Trophoblast cell (in vitro differentiated cells and primary cell): ENCODE data around the gene DCAF10.
A peak's percentile ranks its signal among the peaks of the same experiment; 100 is the strongest.

Experiments used
- DNase-seq, 2 donors: peaks; one replicate each; pipeline ENCODE4 v3.0.0-alpha.2; 2016
- H2AFZ ChIP-seq: 2 replicates; pipeline ENCODE4 v1.6.1; 2013; ENCODE audit warnings: low read length, moderate library complexity, mild to moderate bottlenecking; ENCODE audit not compliant: insufficient read depth, poor library complexity
- H2AK5ac ChIP-seq: 2 replicates; pipeline ENCODE4 v1.6.1; 2013; ENCODE audit warnings: mild to moderate bottlenecking, low read length
- H2BK120ac ChIP-seq: 2 replicates; pipeline ENCODE4 v1.6.1; 2013; ENCODE audit warnings: low read length, mild to moderate bottlenecking, moderate library complexity; ENCODE audit not compliant: insufficient read depth, poor library complexity
- H2BK12ac ChIP-seq: 2 replicates; pipeline ENCODE4 v1.6.1; 2013; ENCODE audit warnings: mild to moderate bottlenecking, low read length, moderate library complexity
- H2BK5ac ChIP-seq: 2 replicates; pipeline ENCODE4 v1.6.1; 2013; ENCODE audit warnings: low read length, low read depth, moderate library complexity, mild to moderate bottlenecking; ENCODE audit not compliant: poor library complexity
- H3K14ac ChIP-seq: 2 replicates; pipeline ENCODE4 v1.6.1; 2013; ENCODE audit warnings: mild to moderate bottlenecking, low read length
- H3K18ac ChIP-seq: 2 replicates; pipeline ENCODE4 v1.6.1; 2013; ENCODE audit warnings: mild to moderate bottlenecking, low read length
- H3K23ac ChIP-seq: 2 replicates; pipeline ENCODE4 v1.6.1; 2013; ENCODE audit warnings: low read length
- H3K27ac ChIP-seq: 2 replicates; pipeline ENCODE4 v1.5.1; 2013; ENCODE audit warnings: low read depth, mild to moderate bottlenecking, inconsistent platforms, low read length, moderate library complexity
- H3K27me3 ChIP-seq: 2 replicates; pipeline ENCODE4 v1.6.1; 2013; ENCODE audit warnings: inconsistent platforms, mild to moderate bottlenecking, low read length, moderate library complexity; ENCODE audit not compliant: insufficient read depth
- H3K36me3 ChIP-seq, 2 experiments: 1 replicate in 1 of 2; 2 replicates in 1 of 2; pipeline ENCODE4 v1.6.1; 2013; ENCODE audit warnings: low read length in 2 of 2, mild to moderate bottlenecking in 2 of 2, moderate library complexity in 1 of 2; ENCODE audit not compliant: insufficient read depth in 2 of 2, control insufficient read depth in 1 of 2
- H3K4ac ChIP-seq: 2 replicates; pipeline ENCODE4 v1.6.1; 2013; ENCODE audit warnings: low read depth, mild to moderate bottlenecking, low read length, moderate library complexity
- H3K4me1 ChIP-seq, 2 experiments: 1 replicate in 1 of 2; 2 replicates in 1 of 2; pipeline ENCODE4 v1.6.1; 2013; ENCODE audit warnings: low read length in 2 of 2, mild to moderate bottlenecking in 2 of 2, moderate library complexity in 1 of 2; ENCODE audit not compliant: insufficient read depth in 2 of 2, control insufficient read depth in 1 of 2
- H3K4me2 ChIP-seq: 2 replicates; pipeline ENCODE4 v1.6.1; 2013; ENCODE audit warnings: inconsistent platforms, mild to moderate bottlenecking, low read length, moderate library complexity
- H3K4me3 ChIP-seq: 2 replicates; pipeline ENCODE4 v1.5.1; 2013; ENCODE audit warnings: mild to moderate bottlenecking, low read depth, low read length, inconsistent platforms
- H3K79me1 ChIP-seq: one replicate; pipeline ENCODE4 v1.6.1; 2013; ENCODE audit warnings: low read length
- H3K79me2 ChIP-seq: 2 replicates; pipeline ENCODE4 v1.6.1; 2013; ENCODE audit warnings: low read length, mild to moderate bottlenecking; ENCODE audit not compliant: control insufficient read depth, insufficient read depth, poor library complexity
- H3K9ac ChIP-seq: 2 replicates; pipeline ENCODE4 v1.6.1; 2013; ENCODE audit warnings: mild to moderate bottlenecking, low read length
- H3K9me3 ChIP-seq: 2 replicates; pipeline ENCODE4 v1.6.1; 2013; ENCODE audit warnings: low read depth, mild to moderate bottlenecking, control low read depth, inconsistent platforms, low read length; ENCODE audit not compliant: insufficient read depth
- H4K12ac ChIP-seq: 2 replicates; pipeline ENCODE4 v1.6.1; 2013; ENCODE audit warnings: low read depth, mild to moderate bottlenecking, low read length, moderate library complexity
- H4K8ac ChIP-seq: 2 replicates; pipeline ENCODE4 v1.6.1; 2013; ENCODE audit warnings: low read depth, mild to moderate bottlenecking, low read length, moderate library complexity
- H4K91ac ChIP-seq: one replicate; pipeline ENCODE4 v1.6.1; 2013; ENCODE audit warnings: low read depth, mild to moderate bottlenecking, low read length, moderate library complexity
- WGBS: extraction: QIAGEN DNeasy Blood & Tissue Kit; methylation state at CpG from one replicate; pipeline ENCODE4 v1.1.7; 2013; ENCODE audit warnings: missing lambda C conversion rate; ENCODE audit not compliant: insufficient read length, insufficient coverage; ENCODE audit errors: extremely low coverage; 5-methylcytosine and 5-hydroxymethylcytosine counted together

Gene DCAF10

DNA sequence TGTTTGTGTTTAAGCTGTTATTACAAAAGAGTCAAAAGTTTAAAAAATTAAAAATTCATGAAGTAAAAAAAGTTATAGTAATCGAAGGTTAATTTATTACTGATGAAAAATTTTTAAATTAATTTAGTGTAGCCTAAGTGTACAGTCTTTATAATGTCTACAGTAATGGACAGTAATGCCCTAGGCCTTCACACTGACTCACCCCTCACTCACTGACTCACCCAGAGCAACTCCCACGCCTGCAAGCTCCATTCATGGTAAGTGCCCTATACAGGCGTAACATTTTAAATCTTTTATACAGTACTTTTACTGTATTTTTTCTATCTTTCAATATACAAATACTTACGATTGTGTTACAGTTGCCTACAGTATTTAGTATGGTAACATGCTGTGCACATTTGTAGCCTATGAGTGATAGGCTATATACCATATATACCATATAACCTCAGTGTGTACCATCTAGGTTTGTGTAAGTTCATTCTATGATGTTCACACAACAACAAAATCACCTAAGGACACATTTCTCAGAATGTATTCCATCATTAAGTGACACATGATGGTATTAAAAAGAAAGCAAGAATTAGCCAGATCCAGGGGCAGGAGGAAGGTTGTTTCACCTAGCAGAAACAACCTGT lies 40.1 kb downstream of the DCAF10 start:
- no peak overlapping the region for H2AK5ac ChIP-seq
- no peak overlapping the region for H2BK12ac ChIP-seq
- no peak overlapping the region for H4K8ac ChIP-seq
- no peak overlapping the region for H2BK120ac ChIP-seq
- no peak overlapping the region for H3K4me3 ChIP-seq
- H3K9ac ChIP-seq: no peak overlapping the region
- H3K79me1 ChIP-seq: no peaks in the 10 kb centered on the region
- H2AFZ ChIP-seq: no peak overlapping the region
- H3K36me3 ChIP-seq: peaks cover 0 to 2% of the 10 kb centered on the region in 2 experiments
- H4K91ac ChIP-seq: no peak overlapping the region
- H3K4me1 ChIP-seq: no peaks in the 10 kb centered on the region
- no peak overlapping the region for H3K18ac ChIP-seq
- no peak overlapping the region for H3K27ac ChIP-seq
- no peaks in the 10 kb centered on the region for H3K27me3 ChIP-seq
- H3K23ac ChIP-seq: no peak overlapping the region
- H3K4ac ChIP-seq: no peak overlapping the region
- no peak overlapping the region for H3K14ac ChIP-seq
- WGBS: 100% methylated on average over 1 of the region's 4 CpGs
- no peak overlapping the region for H3K4me2 ChIP-seq
- H3K9me3 ChIP-seq: no peaks in the 10 kb centered on the region
- H2BK5ac ChIP-seq: no peak overlapping the region
- DNase-seq: peak; percentile 50 to 51
- no peak overlapping the region for H4K12ac ChIP-seq
- no peaks in the 10 kb centered on the region for H3K79me2 ChIP-seq

DNA sequence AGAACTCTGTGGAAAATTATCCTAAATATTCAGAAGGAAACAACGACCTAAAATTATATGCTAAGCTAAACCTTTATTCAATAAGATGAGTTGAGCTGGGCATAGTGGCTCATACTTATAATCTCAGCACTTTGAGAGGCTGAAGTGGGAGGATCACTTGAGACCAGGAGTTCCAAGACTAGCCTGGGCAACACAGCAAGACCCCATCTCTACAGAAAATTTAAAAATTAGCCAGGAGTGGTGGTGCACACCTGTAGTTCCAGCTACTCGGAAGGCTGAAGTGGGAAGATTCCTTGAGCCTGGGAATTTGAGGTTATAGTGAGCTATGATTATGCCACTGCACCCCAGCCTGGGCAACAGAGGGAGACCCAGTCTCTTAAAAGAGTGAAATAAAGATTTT lies 51.6 kb downstream of the DCAF10 start:
- Histone ChIP-seq H3K4me1 (no peaks in the 10 kb centered on the region), H4K91ac (no peak overlapping the region), H2BK120ac (no peak overlapping the region), H2BK5ac (no peak overlapping the region), H2BK12ac (no peak overlapping the region), H3K27me3 (no peaks in the 10 kb centered on the region), H3K79me2 (no peaks in the 10 kb centered on the region), H3K79me1 (no peaks in the 10 kb centered on the region), H3K9me3 (no peaks in the 10 kb centered on the region), H3K18ac (no peak overlapping the region), H3K4ac (no peak overlapping the region), H3K14ac (no peak overlapping the region), H3K4me3 (no peak overlapping the region), H4K12ac (no peak overlapping the region), H3K36me3 (peaks cover 2 to 7% of the 10 kb centered on the region in 2 experiments), H4K8ac (no peak overlapping the region), H3K23ac (no peak overlapping the region), H3K27ac (no peak overlapping the region), H2AK5ac (no peak overlapping the region), H2AFZ (no peak overlapping the region), H3K4me2 (no peak overlapping the region), H3K9ac (no peak overlapping the region)
- WGBS: no CpG with 5 or more reads among the region's 2 CpGs
- no peak for DNase-seq

DNA sequence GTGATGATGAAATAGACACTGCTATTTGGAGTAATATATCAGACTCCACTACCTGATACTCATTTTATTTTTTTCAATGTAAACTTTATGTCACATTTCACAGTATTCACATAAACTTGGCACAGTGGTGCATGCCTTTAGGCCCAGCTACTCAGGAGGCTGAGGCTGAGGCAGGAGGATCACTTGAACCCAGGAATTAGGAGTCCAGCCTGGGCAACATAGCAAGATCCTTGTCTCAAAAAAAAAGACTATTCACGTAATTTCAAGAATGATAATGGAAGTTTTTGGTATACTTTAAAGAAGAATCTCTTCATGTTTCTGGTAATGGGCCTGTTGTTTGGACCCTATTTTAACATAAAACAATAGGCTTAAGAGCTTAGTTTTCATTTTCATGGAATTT lies 56.0 kb downstream of the DCAF10 start:
- Histone ChIP-seq H2BK120ac (no peak overlapping the region), H3K4me1 (no peaks in the 10 kb centered on the region), H4K12ac (no peak overlapping the region), H3K4ac (no peak overlapping the region), H4K8ac (no peak overlapping the region), H3K18ac (no peak overlapping the region), H3K9me3 (peaks cover 2% of the 10 kb centered on the region), H3K79me2 (no peaks in the 10 kb centered on the region), H2AK5ac (no peak overlapping the region), H3K4me3 (no peak overlapping the region), H2BK12ac (no peak overlapping the region), H3K27me3 (no peaks in the 10 kb centered on the region), H3K4me2 (no peak overlapping the region), H3K27ac (no peak overlapping the region), H2AFZ (no peak overlapping the region), H3K23ac (no peak overlapping the region), H2BK5ac (no peak overlapping the region), H3K14ac (no peak overlapping the region), H3K79me1 (no peaks in the 10 kb centered on the region), H3K36me3 (peaks cover 15 to 16% of the 10 kb centered on the region in 2 experiments), H3K9ac (no peak overlapping the region), H4K91ac (no peak overlapping the region)
- no peak for DNase-seq
- no CpG with 5 or more reads among the region's 1 CpG for WGBS

GRCh38 chr9:37859043-37859442 lies 58.4 kb downstream of the DCAF10 start:
- Histone ChIP-seq H3K27me3 (no peaks in the 10 kb centered on the region), H3K27ac (no peak overlapping the region), H3K4ac (no peak overlapping the region), H3K14ac (no peak overlapping the region), H3K4me2 (no peak overlapping the region), H4K8ac (no peak overlapping the region), H2BK5ac (no peak overlapping the region), H3K36me3 (peaks cover 11 to 20% of the 10 kb centered on the region in 2 experiments), H3K9me3 (peaks cover 2% of the 10 kb centered on the region), H3K79me1 (no peaks in the 10 kb centered on the region), H2BK120ac (no peak overlapping the region), H4K91ac (no peak overlapping the region), H3K23ac (no peak overlapping the region), H3K79me2 (no peaks in the 10 kb centered on the region), H4K12ac (no peak overlapping the region), H3K4me1 (no peaks in the 10 kb centered on the region), H2AK5ac (no peak overlapping the region), H3K18ac (no peak overlapping the region), H2AFZ (no peak overlapping the region), H2BK12ac (no peak overlapping the region), H3K4me3 (no peak overlapping the region), H3K9ac (no peak overlapping the region)
- peak in 1 of 2 donors; percentile 12 for DNase-seq
- no CpG with 5 or more reads among the region's 1 CpG for WGBS
